OCI-LY7 (cell line): Measurements from ENCODE around the gene SLC35C1. TPM values are rescaled to one million over a fixed set of nuclear protein-coding genes. Genes with fewer than 3 reads are reported as not detected.
A peak's percentile ranks its signal among the peaks of the same experiment; 100 is the strongest.

Source experiments
- BruUV-seq: library from RNA; stranded (reverse); fragments of 400-500 nt; replicated peaks from 2 replicates; lab custom pipeline; 2021; lab: Mats Ljungman, UMichigan
- CTCF ChIA-PET: fragments of 300-600 bp; sonication (Branson Sonifier 250); formaldehyde crosslinking; loops from one replicate; lab custom pipeline; 2022; ENCODE audit warnings: antibody characterized with exemption; ENCODE audit not compliant: unreplicated experiment; lab: Charles Lee
- POLR2A ChIA-PET: fragments of 300-600 bp; sonication (Branson Sonifier 250); formaldehyde crosslinking; loops from one replicate; lab custom pipeline; 2022; ENCODE audit warnings: antibody characterized with exemption; lab: Charles Lee
- DNase-seq: peaks from one replicate; pipeline ENCODE4 v3.0.0-alpha.2; 2015; ENCODE audit warnings: low spot score
- H2AFZ ChIP-seq: fragments of 200-600 bp; sonication (generic), shearing (Covaris generic); 2 replicates; pipeline ENCODE4 v1.6.1; 2014; ENCODE audit warnings: mild to moderate bottlenecking, antibody characterized with exemption, low read length, moderate library complexity
- H3K27ac ChIP-seq: fragments of 200-600 bp; sonication (generic); 2 replicates; pipeline ENCODE4 v1.5.1; 2014; ENCODE audit warnings: mixed run types, low read depth, mild to moderate bottlenecking, moderate library complexity, low read length, inconsistent platforms; ENCODE audit not compliant: poor library complexity, severe bottlenecking
- H3K36me3 ChIP-seq: fragments of 200-600 bp; sonication (generic); 2 replicates; pipeline ENCODE4 v1.6.1; 2014; ENCODE audit warnings: mild to moderate bottlenecking, antibody characterized with exemption, low read length, moderate library complexity, mixed read lengths; ENCODE audit not compliant: insufficient read depth
- H3K4me1 ChIP-seq: fragments of 200-600 bp; sonication (generic); 2 replicates; pipeline ENCODE4 v1.5.1; 2014; ENCODE audit warnings: mild to moderate bottlenecking, low read length; ENCODE audit not compliant: insufficient read depth, poor library complexity, severe bottlenecking
- H3K4me2 ChIP-seq: fragments of 200-600 bp; sonication (generic); 2 replicates; pipeline ENCODE4 v1.6.1; 2014; ENCODE audit warnings: mild to moderate bottlenecking, low read length
- H3K4me3 ChIP-seq: fragments of 200-600 bp; sonication (generic); 2 replicates; pipeline ENCODE4 v1.5.1; 2014; ENCODE audit warnings: mild to moderate bottlenecking, low read depth, low read length; ENCODE audit not compliant: poor library complexity, severe bottlenecking
- H3K79me2 ChIP-seq: fragments of 200-600 bp; sonication (generic); 2 replicates; pipeline ENCODE4 v1.6.1; 2016; ENCODE audit warnings: low read depth, mild to moderate bottlenecking, low read length, moderate library complexity, mixed read lengths; ENCODE audit not compliant: insufficient read depth
- H3K9me2 ChIP-seq: fragments of 200-600 bp; sonication (generic); 2 replicates; pipeline ENCODE4 v1.6.1; 2016; ENCODE audit warnings: mild to moderate bottlenecking, low read length, mixed read lengths; ENCODE audit not compliant: insufficient read depth
- H3K9me3 ChIP-seq: fragments of 200-600 bp; sonication (generic); 2 replicates; pipeline ENCODE4 v1.6.1; 2014; ENCODE audit warnings: mild to moderate bottlenecking, mixed run types, low read length, mixed read lengths
- H4K20me1 ChIP-seq: fragments of 200-600 bp; sonication (generic); 2 replicates; pipeline ENCODE4 v1.6.1; 2014; ENCODE audit warnings: mild to moderate bottlenecking, antibody characterized with exemption, low read length, moderate library complexity, mixed read lengths; ENCODE audit not compliant: insufficient read depth
- EZH2phosphoT487 ChIP-seq: fragments of 200-600 bp; sonication (generic); IDR thresholded peaks from 2 replicates; pipeline ENCODE4 v1.6.1; 2018; ENCODE audit warnings: low read depth, borderline replicate concordance, mild to moderate bottlenecking, mixed run types, antibody characterized with exemption, low read length, moderate library complexity, mixed read lengths
- intact Hi-C: fragments of 100-400 bp; cut with micrococcal nuclease; formaldehyde crosslinking; loops from one replicate; pipeline ENCODE4 v1.10.0; 2022; ENCODE audit not compliant: unreplicated experiment
- total RNA-seq, 2 experiments: library from RNA; depleted of rRNA in 1 of 2; stranded (reverse); fragments of >200 nt in 1 of 2; shearing (Covaris generic) in 1 of 2; gene quantifications; 2 replicates each; pipeline ENCODE4 v1.2.3, GENCODE V29; 2014 to 2022
- TF ChIP-seq, protein P1 (sequence below): fragments of 200-600 bp; sonication (generic); conservative IDR thresholded peaks from 2 replicates; pipeline ENCODE4 v1.5.1; 2014; ENCODE audit warnings: mild to moderate bottlenecking, antibody characterized with exemption, low read length, moderate library complexity, mixed read lengths

Gene SLC35C1
- total RNA-seq, 2 experiments from 2014 or later = 3.3 to 9.2 TPM

DNA sequence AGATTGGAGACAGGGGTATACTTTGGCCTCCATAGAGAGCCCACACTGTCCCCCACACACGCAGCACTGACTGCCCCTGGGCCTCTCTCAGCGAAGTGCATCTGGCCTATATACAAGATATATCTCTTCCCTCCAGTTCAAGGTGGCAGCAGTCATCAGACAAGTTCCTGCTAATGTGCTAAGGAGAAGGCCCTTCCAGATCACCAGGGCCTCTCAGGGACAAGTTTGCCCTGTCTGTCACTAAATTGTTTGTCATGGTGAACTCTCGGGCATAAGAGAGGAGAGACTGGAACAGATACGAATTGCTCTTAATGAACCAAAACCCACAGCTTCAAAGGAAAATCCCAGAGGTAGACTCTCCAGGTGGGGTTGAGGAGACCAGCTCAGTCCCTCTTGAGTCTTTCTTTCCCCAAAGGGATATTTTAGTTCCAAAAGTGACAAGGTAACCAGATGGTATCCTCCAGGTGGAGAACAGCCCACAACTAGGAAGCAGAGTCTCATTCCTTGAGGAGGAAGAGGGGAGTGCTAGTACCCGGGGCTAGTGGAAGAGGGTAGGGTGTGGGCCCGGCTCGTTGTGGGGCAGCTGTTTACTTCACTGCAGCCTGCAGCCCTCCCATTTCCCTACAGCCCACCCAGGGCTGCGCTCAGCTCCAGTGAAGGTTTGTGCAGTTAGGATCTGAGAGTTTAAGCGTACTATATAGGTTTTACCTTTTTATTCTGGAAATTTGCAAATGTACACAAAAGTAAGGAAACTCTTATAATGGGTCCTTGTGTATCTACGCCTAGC lies 2.2 kb upstream of the SLC35C1 start:
- Histone ChIP-seq H3K4me3 (no peak overlapping the region), H3K79me2 (no peaks in the 10 kb centered on the region), H3K9me3 (no peaks in the 10 kb centered on the region), H3K27ac (no peak overlapping the region), H3K9me2 (no peaks in the 10 kb centered on the region), H2AFZ (no peak overlapping the region), H4K20me1 (no peaks in the 10 kb centered on the region), H3K36me3 (no peaks in the 10 kb centered on the region), H3K4me1 (peaks cover 27% of the 10 kb centered on the region), H3K4me2 (no peak overlapping the region)
- TF ChIP-seq, protein P1, sequence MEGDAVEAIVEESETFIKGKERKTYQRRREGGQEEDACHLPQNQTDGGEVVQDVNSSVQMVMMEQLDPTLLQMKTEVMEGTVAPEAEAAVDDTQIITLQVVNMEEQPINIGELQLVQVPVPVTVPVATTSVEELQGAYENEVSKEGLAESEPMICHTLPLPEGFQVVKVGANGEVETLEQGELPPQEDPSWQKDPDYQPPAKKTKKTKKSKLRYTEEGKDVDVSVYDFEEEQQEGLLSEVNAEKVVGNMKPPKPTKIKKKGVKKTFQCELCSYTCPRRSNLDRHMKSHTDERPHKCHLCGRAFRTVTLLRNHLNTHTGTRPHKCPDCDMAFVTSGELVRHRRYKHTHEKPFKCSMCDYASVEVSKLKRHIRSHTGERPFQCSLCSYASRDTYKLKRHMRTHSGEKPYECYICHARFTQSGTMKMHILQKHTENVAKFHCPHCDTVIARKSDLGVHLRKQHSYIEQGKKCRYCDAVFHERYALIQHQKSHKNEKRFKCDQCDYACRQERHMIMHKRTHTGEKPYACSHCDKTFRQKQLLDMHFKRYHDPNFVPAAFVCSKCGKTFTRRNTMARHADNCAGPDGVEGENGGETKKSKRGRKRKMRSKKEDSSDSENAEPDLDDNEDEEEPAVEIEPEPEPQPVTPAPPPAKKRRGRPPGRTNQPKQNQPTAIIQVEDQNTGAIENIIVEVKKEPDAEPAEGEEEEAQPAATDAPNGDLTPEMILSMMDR = no peak
- TF ChIP-seq EZH2phosphoT487 = no peak
- CTCF ChIA-PET = no interaction called here
- POLR2A ChIA-PET = interaction anchor here (0.6 to 0.7 kb wide), 3 partner anchors 22 to 41 kb away, joined by 3 read pairs; no protein-coding TSS in a partner anchor
- no TSS peak for BruUV-seq
- intact Hi-C loops = no loop called here
- no peak for DNase-seq

DNA sequence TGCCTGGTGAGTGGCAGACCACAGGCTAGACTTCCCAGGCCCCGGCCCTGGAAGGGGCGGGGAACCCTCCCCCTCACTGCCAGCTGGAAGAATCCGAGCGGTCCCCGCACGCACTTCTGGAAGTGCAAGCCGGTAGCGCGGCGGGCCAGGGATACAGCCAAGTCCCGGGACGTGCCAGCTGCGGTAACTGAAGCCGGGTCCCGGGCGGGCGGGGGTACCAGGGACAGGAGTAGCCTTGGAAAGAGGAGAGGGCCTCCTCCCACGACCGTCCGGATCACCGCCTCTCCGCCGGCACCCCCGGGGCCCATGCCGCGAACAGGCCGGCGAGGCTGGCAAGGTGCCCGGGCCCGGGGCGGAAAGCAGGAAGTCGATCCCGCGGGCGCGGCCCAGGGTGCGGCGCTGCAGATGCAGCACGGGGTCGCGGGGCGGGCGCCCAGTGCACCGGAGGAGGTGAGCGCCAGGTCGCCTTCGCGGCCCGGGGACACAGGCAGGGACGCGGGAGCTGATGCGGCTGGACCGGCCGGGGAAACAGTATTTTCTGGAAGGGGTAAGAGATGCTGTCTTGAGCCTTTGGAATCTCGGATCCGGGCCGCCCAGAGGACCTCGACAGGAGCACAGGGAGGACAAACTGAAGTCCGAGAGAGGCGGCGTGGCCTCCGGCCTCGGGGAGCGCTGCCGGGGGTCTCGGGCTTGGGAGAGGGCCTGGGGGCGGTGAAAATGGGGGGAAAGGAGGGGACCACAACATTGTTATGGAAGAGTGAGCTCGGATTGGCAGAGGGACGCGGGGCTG lies 783 bp upstream of the SLC35C1 start:
- no TSS peak for BruUV-seq
- TF ChIP-seq EZH2phosphoT487 = no peak
- TF ChIP-seq, protein P1 = 0 out of 2 replicates have a peak, but pooled peaks have one; percentile 7
- Histone ChIP-seq H3K9me3 (no peaks in the 10 kb centered on the region), H3K36me3 (no peaks in the 10 kb centered on the region), H3K79me2 (no peaks in the 10 kb centered on the region), H3K9me2 (no peaks in the 10 kb centered on the region), H3K4me2 (peak overlapping the region; percentile 99), H2AFZ (peak overlapping the region; percentile 93), H3K4me1 (peaks cover 27% of the 10 kb centered on the region), H3K27ac (no peak overlapping the region), H4K20me1 (no peaks in the 10 kb centered on the region), H3K4me3 (peak overlapping the region; percentile 79)
- intact Hi-C loops = loop anchor here (2.0 kb wide), 1 partner anchor 43 kb away; the partner anchor contains the start of gene CRY2
- CTCF ChIA-PET = no interaction called here
- DNase-seq = peak; percentile 54
- POLR2A ChIA-PET = interaction anchor here (1.0 kb wide), 2 partner anchors 8 to 30 kb away, joined by 3 to 4 read pairs; no protein-coding TSS in a partner anchor
